SK-N-MC (cell line): ENCODE measurements around the gene ZFAND3.

Experiments
- DNase-seq: peaks from one replicate; pipeline ENCODE4 v3.0.0-alpha.2; 2011; ENCODE audit warnings: low read depth, low spot score
- H3K27ac ChIP-seq: fragments of 200-600 bp; sonication (generic); 2 replicates; pipeline ENCODE4 v1.5.1; 2016; ENCODE audit warnings: mixed run types
- H3K36me3 ChIP-seq: fragments of 200-600 bp; sonication (generic); 2 replicates; pipeline ENCODE4 v1.6.1; 2017; ENCODE audit warnings: antibody characterized with exemption, low read length, mixed read lengths; ENCODE audit not compliant: insufficient read depth
- H3K4me3 ChIP-seq: fragments of 200-600 bp; sonication (generic); 2 replicates; pipeline ENCODE4 v1.5.1; 2016
- H3K9ac ChIP-seq: fragments of 200-600 bp; sonication (generic); 2 replicates; pipeline ENCODE4 v1.8.0; 2017; ENCODE audit warnings: mixed run types, mixed read lengths; ENCODE audit not compliant: insufficient read length
- H3K9me3 ChIP-seq: fragments of 200-600 bp; sonication (generic); 2 replicates; pipeline ENCODE4 v1.6.1; 2017; ENCODE audit warnings: low read depth, mild to moderate bottlenecking, antibody characterized with exemption, low read length, moderate library complexity, mixed read lengths
- EZH2 ChIP-seq: fragments of 200-600 bp; sonication (generic); IDR thresholded peaks from one replicate; pipeline ENCODE4 v1.6.1; 2017; ENCODE audit warnings: antibody characterized with exemption
- FOXP2 ChIP-seq: optimal IDR thresholded peaks from 2 replicates; pipeline ENCODE3; 2011; ENCODE audit warnings: mild to moderate bottlenecking, moderate library complexity; ENCODE audit not compliant: insufficient read depth; ENCODE audit errors: extremely low read length, control extremely low read depth
- POLR2AphosphoS5 ChIP-seq: IDR thresholded peaks from 2 replicates; pipeline ENCODE4 v1.6.1; 2012; ENCODE audit warnings: mild to moderate bottlenecking, low read depth, low read length, borderline replicate concordance

ZFAND3 gene

GRCh38 chr6:38133932-38134703, 314.6 kb downstream of the ZFAND3 start:
- DNase-seq, result no peak
- no peak for TF ChIP-seq EZH2
- TF ChIP-seq FOXP2, result no peak
- TF ChIP-seq POLR2AphosphoS5, result no peak
- no peak overlapping the region for H3K4me3 ChIP-seq
- H3K9ac ChIP-seq, result no peak overlapping the region
- H3K9me3 ChIP-seq, result no peaks in the 10 kb centered on the region
- H3K27ac ChIP-seq, result no peak overlapping the region
- peaks cover 11% of the 10 kb centered on the region; the same call in 1 of the 2 replicates for H3K36me3 ChIP-seq

- no peak overlapping the region for H3K4me3 ChIP-seq
- no peak for TF ChIP-seq POLR2AphosphoS5
- no peak for TF ChIP-seq EZH2
- H3K27ac ChIP-seq, result no peak overlapping the region
- no peak for DNase-seq
- H3K9me3 ChIP-seq, result no peaks in the 10 kb centered on the region
- peaks cover 12% of the 10 kb centered on the region; the same call in 1 of the 2 replicates for H3K36me3 ChIP-seq
- H3K9ac ChIP-seq, result no peak overlapping the region
These were observed 315.2 kb downstream of the ZFAND3 start for GRCh38 chr6:38134704-38135088.

- Histone ChIP-seq H3K9ac (no peak overlapping the region), H3K36me3 (peaks cover 12% of the 10 kb centered on the region; the same call in 1 of the 2 replicates), H3K27ac (peak overlapping the region; percentile 19; the same call in 1 of the 2 replicates), H3K9me3 (no peaks in the 10 kb centered on the region), H3K4me3 (no peak overlapping the region)
- TF ChIP-seq POLR2AphosphoS5, result no peak
- no peak for TF ChIP-seq FOXP2
- no peak for TF ChIP-seq EZH2
- no peak for DNase-seq
These were observed 317.0 kb downstream of the ZFAND3 start for GRCh38 chr6:38136547-38136946.

DNA sequence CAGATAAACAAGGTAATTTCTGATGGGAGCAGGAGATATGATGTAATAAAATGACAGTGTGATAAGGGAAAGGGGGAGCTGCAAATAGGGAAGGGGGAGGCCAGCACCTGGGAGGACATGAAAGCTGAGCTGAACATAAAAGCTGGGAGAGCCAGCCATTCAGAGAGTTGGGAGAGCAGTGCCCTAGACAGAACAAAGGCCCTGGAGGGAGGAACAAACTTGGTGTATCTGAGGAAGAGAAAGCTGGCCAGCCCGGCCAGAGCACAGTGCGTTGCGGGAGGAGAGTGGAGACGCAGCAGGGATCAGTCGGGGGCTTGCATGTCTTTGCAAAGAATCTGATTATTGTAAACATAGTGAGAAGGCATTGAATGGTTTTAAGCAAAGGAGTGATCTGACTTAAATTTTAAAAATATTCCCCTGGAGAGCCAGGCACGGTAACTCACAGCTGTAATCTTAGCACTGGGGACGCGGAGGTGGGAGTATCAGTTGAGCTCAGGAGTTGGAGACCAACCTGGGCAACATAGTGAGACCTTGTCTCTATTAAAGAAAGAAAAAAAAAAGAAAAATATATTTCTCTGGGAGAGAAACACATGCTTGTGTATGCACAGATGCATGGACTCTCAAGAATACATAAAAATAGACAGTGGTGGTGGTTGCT, 318.2 kb downstream of the ZFAND3 start:
- H3K9me3 ChIP-seq, result no peaks in the 10 kb centered on the region
- no peak overlapping the region for H3K4me3 ChIP-seq
- H3K9ac ChIP-seq, result no peak overlapping the region
- TF ChIP-seq POLR2AphosphoS5, result no peak
- no peak for TF ChIP-seq EZH2
- no peak for TF ChIP-seq FOXP2
- no peak overlapping the region for H3K27ac ChIP-seq
- peaks cover 12% of the 10 kb centered on the region; the same call in 1 of the 2 replicates for H3K36me3 ChIP-seq
- no peak for DNase-seq

DNA sequence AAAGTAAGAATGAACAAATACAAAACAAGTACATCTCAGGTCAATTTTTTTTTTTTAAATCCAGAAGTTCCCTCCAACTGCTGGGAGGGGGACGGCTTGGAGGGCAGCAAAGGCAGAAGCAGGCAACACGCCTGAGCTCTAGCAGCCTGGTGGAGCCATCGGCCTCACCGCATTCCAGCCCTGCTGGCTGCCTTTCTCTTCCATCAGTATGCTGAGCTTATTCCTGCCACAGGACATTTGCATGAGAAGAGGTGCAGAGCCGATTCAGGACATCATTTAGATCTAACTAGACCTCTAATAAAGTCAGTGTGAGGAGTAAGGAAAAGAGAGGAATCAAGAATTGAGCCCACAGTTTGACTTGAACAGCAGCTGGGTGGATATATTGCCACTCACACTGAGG, 318.8 kb downstream of the ZFAND3 start:
- Histone ChIP-seq H3K27ac (no peak overlapping the region), H3K9ac (no peak overlapping the region), H3K4me3 (no peak overlapping the region), H3K36me3 (peaks cover 12% of the 10 kb centered on the region; the same call in 1 of the 2 replicates), H3K9me3 (no peaks in the 10 kb centered on the region)
- DNase-seq, result no peak
- TF ChIP-seq EZH2, result no peak
- no peak for TF ChIP-seq POLR2AphosphoS5
- TF ChIP-seq FOXP2, result no peak

- TF ChIP-seq FOXP2 (no peak), POLR2AphosphoS5 (no peak), EZH2 (no peak)
- no peak overlapping the region for H3K27ac ChIP-seq
These were observed 321.6 kb downstream of the ZFAND3 start for GRCh38 chr6:38141085-38141484.

GRCh38 chr6:38141716-38142115, 322.2 kb downstream of the ZFAND3 start:
- no peak for DNase-seq
- TF ChIP-seq FOXP2 (no peak), EZH2 (no peak), POLR2AphosphoS5 (no peak)
- peaks cover 6% of the 10 kb centered on the region; the same call in 1 of the 2 replicates for H3K36me3 ChIP-seq
- H3K9ac ChIP-seq, result no peak overlapping the region
- no peak overlapping the region for H3K27ac ChIP-seq
- H3K4me3 ChIP-seq, result no peak overlapping the region
- no peaks in the 10 kb centered on the region for H3K9me3 ChIP-seq

More at GRCh38 chr6:38141085-38141484, 321.6 kb downstream of the ZFAND3 start:
- DNase-seq, result no peak
- Histone ChIP-seq H3K4me3 (no peak overlapping the region), H3K9me3 (no peaks in the 10 kb centered on the region), H3K9ac (no peak overlapping the region), H3K36me3 (peaks cover 6% of the 10 kb centered on the region; the same call in 1 of the 2 replicates)

- no peak for DNase-seq
- Histone ChIP-seq H3K9ac (no peak overlapping the region), H3K9me3 (no peaks in the 10 kb centered on the region), H3K36me3 (peaks cover 6% of the 10 kb centered on the region; the same call in 1 of the 2 replicates), H3K27ac (no peak overlapping the region), H3K4me3 (no peak overlapping the region)
- no peak for TF ChIP-seq EZH2
- no peak for TF ChIP-seq FOXP2
- TF ChIP-seq POLR2AphosphoS5, result no peak
These were observed 322.8 kb downstream of the ZFAND3 start for GRCh38 chr6:38142178-38142902.
